ENCODE data around the gene FAM170B.

Gene FAM170B

GRCh38 chr10:49106451-49106850, 27.4 kb downstream of the FAM170B start:
- DNase-seq (ENCODE audit: low read depth in 2 of 2): no peak

GRCh38 chr10:49105076-49105475, 28.7 kb downstream of the FAM170B start:
- DNase-seq (ENCODE audit: low read depth in 2 of 2): no peak

GRCh38 chr10:49104323-49104722, 29.5 kb downstream of the FAM170B start:
- DNase-seq (ENCODE audit: low read depth in 2 of 2): no peak

GRCh38 chr10:49103761-49104160, 30.1 kb downstream of the FAM170B start:
- DNase-seq (ENCODE audit: low read depth in 2 of 2): no peak

- DNase-seq (ENCODE audit: low read depth in 2 of 2): no peak
Observed at GRCh38 chr10:49099046-49099445, 34.8 kb downstream of the FAM170B start.

GRCh38 chr10:49096890-49097445, 36.9 kb downstream of the FAM170B start:
- no peak for DNase-seq (ENCODE audit: low read depth in 2 of 2)

- DNase-seq (ENCODE audit: low read depth in 2 of 2): no peak
Observed at GRCh38 chr10:49094646-49095045, 39.2 kb downstream of the FAM170B start.

GRCh38 chr10:49093922-49094321, 39.9 kb downstream of the FAM170B start:
- no peak for DNase-seq (ENCODE audit: low read depth in 2 of 2)

- no peak for DNase-seq (ENCODE audit: low read depth in 2 of 2)
Observed at GRCh38 chr10:49092477-49092876, 41.3 kb downstream of the FAM170B start.

GRCh38 chr10:49091450-49092210, 42.2 kb downstream of the FAM170B start:
- DNase-seq (ENCODE audit: low read depth in 2 of 2): no peak

- no peak for DNase-seq (ENCODE audit: low read depth in 2 of 2)
Observed at GRCh38 chr10:49090696-49091380, 43.0 kb downstream of the FAM170B start.

GRCh38 chr10:49090189-49090575, 43.6 kb downstream of the FAM170B start:
- no peak for DNase-seq (ENCODE audit: low read depth in 2 of 2)

- DNase-seq (ENCODE audit: low read depth in 2 of 2): no peak
Observed at GRCh38 chr10:49089557-49090188, 44.1 kb downstream of the FAM170B start.

GRCh38 chr10:49089152-49089551, 44.7 kb downstream of the FAM170B start:
- no peak for DNase-seq (ENCODE audit: low read depth in 2 of 2)

- DNase-seq (ENCODE audit: low read depth in 2 of 2): no peak
Observed at GRCh38 chr10:49086889-49087288, 46.9 kb downstream of the FAM170B start.

- no peak for DNase-seq (ENCODE audit: low read depth in 2 of 2)
Observed at GRCh38 chr10:49083261-49083660, 50.6 kb downstream of the FAM170B start.

GRCh38 chr10:49082766-49083165, 51.1 kb downstream of the FAM170B start:
- no peak for DNase-seq (ENCODE audit: low read depth in 2 of 2)

- DNase-seq (ENCODE audit: low read depth in 2 of 2): no peak
Observed at GRCh38 chr10:49081547-49082275, 52.1 kb downstream of the FAM170B start.

Measured in stimulated activated CD8-positive, alpha-beta memory T cell treated with anti-CD3 and anti-CD28 coated beads, Interleukin-2, amount 100 ng/mL, for 1 hour (primary cell).